SH-SY5Y (cell line): ENCODE measurements around the gene SLC17A4.

Experiments
- GATA2 ChIP-seq: IDR thresholded peaks from 2 replicates; pipeline ENCODE4 v1.6.1; 2011; ENCODE audit warnings: mild to moderate bottlenecking, low read depth, low read length
- GATA3 ChIP-seq: IDR thresholded peaks from 2 replicates; pipeline ENCODE4 v1.6.1; 2011; ENCODE audit warnings: low read depth, mild to moderate bottlenecking, low read length, moderate library complexity

GRCh38 chr6:25749837-25750236 is 4.7 kb upstream of the SLC17A4 start:
- TF ChIP-seq GATA3 (no peak), GATA2 (no peak)
